ENCODE data around the gene GID8. TPM values are rescaled to one million over a fixed set of nuclear protein-coding genes. Genes with fewer than 3 reads are reported as not detected.

GID8 gene
- 18.0 TPM for polyA plus RNA-seq (2013, experiment 1 of 2)
- polyA plus RNA-seq (2013, experiment 2 of 2), result 18.3 TPM

DNA sequence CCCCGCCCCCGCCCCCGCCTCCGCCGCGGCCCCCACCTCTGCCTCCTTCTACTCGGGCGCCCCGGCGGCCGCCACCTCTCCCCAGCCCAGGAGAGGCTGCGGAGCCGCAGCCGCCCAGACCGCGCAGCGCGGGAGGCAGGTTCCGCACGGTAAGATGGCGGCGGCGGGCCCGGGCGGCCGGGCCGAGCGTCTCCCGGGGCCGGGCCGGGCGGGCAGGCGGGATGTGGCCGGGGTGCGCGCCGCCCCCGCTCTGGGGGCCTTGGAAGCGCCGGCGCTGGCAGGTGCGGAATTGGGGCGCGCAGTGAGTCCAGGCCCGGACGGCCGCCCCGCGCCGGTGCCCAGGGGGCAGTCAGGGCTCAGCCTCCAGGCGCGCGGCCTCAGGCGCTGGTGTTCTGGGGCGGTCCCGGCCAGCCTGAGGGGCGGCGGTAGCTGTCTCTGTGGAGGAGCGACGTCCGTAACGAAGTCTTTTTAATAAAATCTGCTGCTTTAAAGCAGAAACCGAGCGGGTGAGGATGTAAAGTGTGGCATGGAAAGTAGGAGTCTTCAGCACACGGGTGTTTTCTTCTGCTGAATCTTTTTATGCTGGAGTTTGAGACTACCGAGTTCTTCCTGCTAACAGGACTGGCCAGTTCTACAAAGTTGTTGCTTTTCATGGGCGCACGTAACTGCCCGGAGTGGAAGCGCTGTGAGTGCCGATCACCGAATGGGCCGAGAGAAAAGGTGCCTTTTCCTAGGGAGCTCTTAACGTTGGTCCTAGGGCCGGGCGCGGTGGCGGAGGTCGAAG, at the start of gene GID8:
Gene GID8, plus strand, starts transcription at position 43 of the 784 bp plus-strand sequence. CDS start 3,356 bp downstream, outside the sequence.
- H3K9ac ChIP-seq (ENCODE audit: low read length), result peak within 1 kb of the TSS; percentile 98
- H4K8ac ChIP-seq (ENCODE audit: low read length), result peak within 1 kb of the TSS; percentile 83
- H3K4me3 ChIP-seq (ENCODE audit: insufficient read depth in 1 of 2, low read depth in 1 of 2, low read length in 2 of 2), result peak within 1 kb of the TSS; percentile 88 to 90
- peak within 1 kb of the TSS; percentile 47 to 90 for H3K18ac ChIP-seq (ENCODE audit: low read depth in 1 of 2, low read length in 2 of 2)
- H2AFZ ChIP-seq (ENCODE audit: low read depth, low read length), result peak within 1 kb of the TSS; percentile 72
- no peaks in the 10 kb centered on the region for H3K9me3 ChIP-seq (ENCODE audit: control insufficient read depth, low read length)
- H3K36me3 ChIP-seq (ENCODE audit: control insufficient read depth in 1 of 2, insufficient read depth in 2 of 2, low read depth in 1 of 2, low read length in 2 of 2), result peaks cover 30 to 52% of the 10 kb centered on the region in 2 experiments
- peak within 1 kb of the TSS; percentile 83 for H2BK120ac ChIP-seq (ENCODE audit: low read depth, low read length)
- H3K27me3 ChIP-seq (ENCODE audit: control insufficient read depth in 1 of 2, insufficient read depth in 1 of 2, low read length in 2 of 2), result no peaks in the 10 kb centered on the region
- H2BK12ac ChIP-seq (ENCODE audit: low read length in 2 of 2), result peak within 1 kb of the TSS in 1 of 2 experiments; percentile 10
- peak within 1 kb of the TSS; percentile 54 for H2AK5ac ChIP-seq (ENCODE audit: low read length, severe bottlenecking)
- H3K4ac ChIP-seq (ENCODE audit: low read depth in 1 of 2, low read length in 2 of 2), result peak within 1 kb of the TSS; percentile 55 to 85
- H3K79me1 ChIP-seq (replicated peaks; ENCODE audit: low read length, poor library complexity, severe bottlenecking), result peaks cover 8% of the 10 kb centered on the region
- peak within 1 kb of the TSS; percentile 60 for H2BK15ac ChIP-seq (ENCODE audit: low read depth, poor library complexity, severe bottlenecking)
- under 1% methylated on average over 72 of the region's 79 CpGs for WGBS
- H2BK5ac ChIP-seq (ENCODE audit: low read depth, low read length, poor library complexity, severe bottlenecking), result peak within 1 kb of the TSS; percentile 81
- H3K4me1 ChIP-seq (ENCODE audit: control insufficient read depth, insufficient read depth, low read depth, low read length), result peaks cover 17% of the 10 kb centered on the region
- peak; percentile 74 for DNase-seq
- H3K4me2 ChIP-seq (ENCODE audit: low read length, poor library complexity, severe bottlenecking), result peak within 1 kb of the TSS; percentile 77
- peak within 1 kb of the TSS; percentile 89 for H3K27ac ChIP-seq (ENCODE audit: low read length, poor library complexity, severe bottlenecking)
- peak within 1 kb of the TSS in 1 of 2 experiments; percentile 51 for H3K23ac ChIP-seq (ENCODE audit: low read length in 2 of 2)
- H4K91ac ChIP-seq (ENCODE audit: low read length), result peak within 1 kb of the TSS; percentile 85
- H3K14ac ChIP-seq (ENCODE audit: low read length in 2 of 2), result peak within 1 kb of the TSS in 1 of 2 experiments; percentile 87

DNA sequence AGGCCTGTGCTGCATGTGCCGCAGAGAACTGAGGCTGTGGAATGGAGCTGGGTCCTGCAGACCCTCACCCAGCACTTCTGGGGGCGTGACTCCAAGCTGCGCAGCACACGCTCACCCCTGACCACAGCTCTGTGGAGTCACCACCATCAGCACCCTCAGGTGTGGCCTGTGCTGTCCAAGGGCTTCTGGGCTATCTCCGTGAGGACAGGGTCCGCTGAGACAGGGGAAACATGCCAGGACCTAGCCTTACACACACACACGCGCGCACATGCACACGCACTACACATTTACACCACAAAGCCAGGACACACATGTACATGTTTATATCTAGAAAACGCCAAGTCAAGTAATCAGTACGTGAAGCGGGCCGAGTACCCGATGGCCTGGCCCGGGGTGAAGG, 49.5 kb upstream of the GID8 start:
- Histone ChIP-seq H3K79me1 (replicated peaks; ENCODE audit: low read length, poor library complexity, severe bottlenecking) (peaks cover 23% of the 10 kb centered on the region), H3K9me3 (ENCODE audit: control insufficient read depth, low read length) (no peaks in the 10 kb centered on the region), H2BK5ac (ENCODE audit: low read depth, low read length, poor library complexity, severe bottlenecking) (no peak overlapping the region), H2BK15ac (ENCODE audit: low read depth, poor library complexity, severe bottlenecking) (no peak overlapping the region), H2BK12ac (ENCODE audit: low read length in 2 of 2) (no peak overlapping the region), H3K27me3 (ENCODE audit: control insufficient read depth in 1 of 2, insufficient read depth in 1 of 2, low read length in 2 of 2) (no peaks in the 10 kb centered on the region), H3K9ac (ENCODE audit: low read length) (no peak overlapping the region), H3K14ac (ENCODE audit: low read length in 2 of 2) (peak overlapping the region in 1 of 2 experiments; percentile 46), H3K27ac (ENCODE audit: low read length, poor library complexity, severe bottlenecking) (peak overlapping the region; percentile 79), H2AFZ (ENCODE audit: low read depth, low read length) (no peak overlapping the region), H3K23ac (ENCODE audit: low read length in 2 of 2) (no peak overlapping the region), H3K4me2 (ENCODE audit: low read length, poor library complexity, severe bottlenecking) (no peak overlapping the region), H4K8ac (ENCODE audit: low read length) (no peak overlapping the region), H3K4ac (ENCODE audit: low read depth in 1 of 2, low read length in 2 of 2) (no peak overlapping the region), H3K36me3 (ENCODE audit: control insufficient read depth in 1 of 2, insufficient read depth in 2 of 2, low read depth in 1 of 2, low read length in 2 of 2) (peaks cover 67 to 84% of the 10 kb centered on the region in 2 experiments), H3K4me3 (ENCODE audit: insufficient read depth in 1 of 2, low read depth in 1 of 2, low read length in 2 of 2) (no peak overlapping the region), H3K4me1 (ENCODE audit: control insufficient read depth, insufficient read depth, low read depth, low read length) (peaks cover 30% of the 10 kb centered on the region), H2AK5ac (ENCODE audit: low read length, severe bottlenecking) (peak overlapping the region; percentile 43), H3K18ac (ENCODE audit: low read depth in 1 of 2, low read length in 2 of 2) (peak overlapping the region in 1 of 2 experiments; percentile 63), H4K91ac (ENCODE audit: low read length) (peak overlapping the region; percentile 58), H2BK120ac (ENCODE audit: low read depth, low read length) (no peak overlapping the region)
- no peak for DNase-seq
- WGBS, result 98% methylated on average over 16 of the region's 16 CpGs

- H2BK120ac ChIP-seq (ENCODE audit: low read depth, low read length), result no peak overlapping the region
- no peak overlapping the region for H3K4me3 ChIP-seq (ENCODE audit: insufficient read depth in 1 of 2, low read depth in 1 of 2, low read length in 2 of 2)
- DNase-seq, result no peak
- no peak overlapping the region for H3K4me2 ChIP-seq (ENCODE audit: low read length, poor library complexity, severe bottlenecking)
- no peak overlapping the region for H2AFZ ChIP-seq (ENCODE audit: low read depth, low read length)
- H3K4me1 ChIP-seq (ENCODE audit: control insufficient read depth, insufficient read depth, low read depth, low read length), result peaks cover 30% of the 10 kb centered on the region
- no peak overlapping the region for H2BK5ac ChIP-seq (ENCODE audit: low read depth, low read length, poor library complexity, severe bottlenecking)
- H3K18ac ChIP-seq (ENCODE audit: low read depth in 1 of 2, low read length in 2 of 2), result no peak overlapping the region
- no peak overlapping the region for H3K27ac ChIP-seq (ENCODE audit: low read length, poor library complexity, severe bottlenecking)
- peaks cover 72 to 89% of the 10 kb centered on the region in 2 experiments for H3K36me3 ChIP-seq (ENCODE audit: control insufficient read depth in 1 of 2, insufficient read depth in 2 of 2, low read depth in 1 of 2, low read length in 2 of 2)
- H2AK5ac ChIP-seq (ENCODE audit: low read length, severe bottlenecking), result no peak overlapping the region
- no peak overlapping the region for H3K14ac ChIP-seq (ENCODE audit: low read length in 2 of 2)
- H4K8ac ChIP-seq (ENCODE audit: low read length), result no peak overlapping the region
- H3K9ac ChIP-seq (ENCODE audit: low read length), result no peak overlapping the region
- H3K9me3 ChIP-seq (ENCODE audit: control insufficient read depth, low read length), result no peaks in the 10 kb centered on the region
- no peak overlapping the region for H2BK15ac ChIP-seq (ENCODE audit: low read depth, poor library complexity, severe bottlenecking)
- H3K27me3 ChIP-seq (ENCODE audit: control insufficient read depth in 1 of 2, insufficient read depth in 1 of 2, low read length in 2 of 2), result no peaks in the 10 kb centered on the region
- H2BK12ac ChIP-seq (ENCODE audit: low read length in 2 of 2), result no peak overlapping the region
- H3K4ac ChIP-seq (ENCODE audit: low read depth in 1 of 2, low read length in 2 of 2), result no peak overlapping the region
- H3K23ac ChIP-seq (ENCODE audit: low read length in 2 of 2), result no peak overlapping the region
- H3K79me1 ChIP-seq (replicated peaks; ENCODE audit: low read length, poor library complexity, severe bottlenecking), result peaks cover 27% of the 10 kb centered on the region
- 97% methylated on average over 17 of the region's 17 CpGs for WGBS
- no peak overlapping the region for H4K91ac ChIP-seq (ENCODE audit: low read length)
Measured at GRCh38 chr20:62888910-62889309, 49.0 kb upstream of the GID8 start.

- H2BK120ac ChIP-seq (ENCODE audit: low read depth, low read length), result no peak overlapping the region
- no peak overlapping the region for H2BK12ac ChIP-seq (ENCODE audit: low read length in 2 of 2)
- no peak overlapping the region for H3K4ac ChIP-seq (ENCODE audit: low read depth in 1 of 2, low read length in 2 of 2)
- no peak overlapping the region for H3K9ac ChIP-seq (ENCODE audit: low read length)
- H3K27ac ChIP-seq (ENCODE audit: low read length, poor library complexity, severe bottlenecking), result no peak overlapping the region
- no peak overlapping the region for H3K23ac ChIP-seq (ENCODE audit: low read length in 2 of 2)
- DNase-seq, result no peak
- H3K14ac ChIP-seq (ENCODE audit: low read length in 2 of 2), result no peak overlapping the region
- H2AFZ ChIP-seq (ENCODE audit: low read depth, low read length), result no peak overlapping the region
- H4K91ac ChIP-seq (ENCODE audit: low read length), result no peak overlapping the region
- no peaks in the 10 kb centered on the region for H3K27me3 ChIP-seq (ENCODE audit: control insufficient read depth in 1 of 2, insufficient read depth in 1 of 2, low read length in 2 of 2)
- H3K4me1 ChIP-seq (ENCODE audit: control insufficient read depth, insufficient read depth, low read depth, low read length), result peaks cover 30% of the 10 kb centered on the region
- no peak overlapping the region for H3K18ac ChIP-seq (ENCODE audit: low read depth in 1 of 2, low read length in 2 of 2)
- no peak overlapping the region for H3K4me3 ChIP-seq (ENCODE audit: insufficient read depth in 1 of 2, low read depth in 1 of 2, low read length in 2 of 2)
- H2BK5ac ChIP-seq (ENCODE audit: low read depth, low read length, poor library complexity, severe bottlenecking), result no peak overlapping the region
- WGBS, result 96% methylated on average over 8 of the region's 8 CpGs
- no peak overlapping the region for H4K8ac ChIP-seq (ENCODE audit: low read length)
- H3K9me3 ChIP-seq (ENCODE audit: control insufficient read depth, low read length), result no peaks in the 10 kb centered on the region
- H3K36me3 ChIP-seq (ENCODE audit: control insufficient read depth in 1 of 2, insufficient read depth in 2 of 2, low read depth in 1 of 2, low read length in 2 of 2), result peaks cover 77 to 94% of the 10 kb centered on the region in 2 experiments
- H2AK5ac ChIP-seq (ENCODE audit: low read length, severe bottlenecking), result no peak overlapping the region
- peaks cover 31% of the 10 kb centered on the region for H3K79me1 ChIP-seq (replicated peaks; ENCODE audit: low read length, poor library complexity, severe bottlenecking)
- H3K4me2 ChIP-seq (ENCODE audit: low read length, poor library complexity, severe bottlenecking), result no peak overlapping the region
- no peak overlapping the region for H2BK15ac ChIP-seq (ENCODE audit: low read depth, poor library complexity, severe bottlenecking)
Measured at GRCh38 chr20:62889411-62889810, 48.5 kb upstream of the GID8 start.
